Activated CD8-positive, alpha-beta T cell treated with anti-CD3 and anti-CD28 coated beads for 36 hours (primary cell): ENCODE data around the gene ALDH16A1. TPM values are rescaled to one million over a fixed set of nuclear protein-coding genes. Genes with fewer than 3 reads are reported as not detected.
"Not testable (repeated sequence)": the region's sequence is repeated elsewhere in the genome, so short reads cannot be mapped to it uniquely, and the experiment has no call there.

Experiments used
- ATAC-seq: fragments of 200-7000 bp; cut with Tn5 transposase; one replicate; pipeline ENCODE4 v1.10.0; 2021; ENCODE audit warnings: mild to moderate bottlenecking, moderate library complexity
- CTCF ChIA-PET: fragments of 350-600 bp; sonication (Branson Sonifier 250); formaldehyde crosslinking; loops from one replicate; lab custom pipeline; 2021; ENCODE audit warnings: antibody characterized with exemption; lab: Charles Lee
- POLR2A ChIA-PET: fragments of 350-600 bp; sonication (Branson Sonifier 250); formaldehyde crosslinking; loops from one replicate; lab custom pipeline; 2021; ENCODE audit warnings: antibody characterized with exemption; lab: Charles Lee
- DNase-seq: peaks from one replicate; pipeline ENCODE4 v3.0.0-alpha.2; 2020
- H3K27ac Mint-ChIP-seq: one replicate; pipeline ENCODE4 v1.8.0; 2021; ENCODE audit warnings: mild to moderate bottlenecking, mixed read lengths
- H3K27me3 Mint-ChIP-seq: one replicate; pipeline ENCODE4 v1.8.0; 2021; ENCODE audit warnings: mixed read lengths
- H3K36me3 Mint-ChIP-seq: one replicate; pipeline ENCODE4 v1.8.0; 2021; ENCODE audit warnings: low read depth, mixed read lengths
- H3K4me1 Mint-ChIP-seq: one replicate; pipeline ENCODE4 v1.8.0; 2021; ENCODE audit warnings: low read depth, mixed read lengths
- H3K4me3 Mint-ChIP-seq: one replicate; pipeline ENCODE4 v1.8.0; 2021; ENCODE audit warnings: mild to moderate bottlenecking, moderate library complexity, mixed read lengths
- H3K9me3 Mint-ChIP-seq: one replicate; pipeline ENCODE4 v1.8.0; 2021; ENCODE audit warnings: mixed read lengths
- CTCF ChIP-seq: fragments of 200-600 bp; IDR thresholded peaks from one replicate; pipeline ENCODE4 v1.8.0; 2022; ENCODE audit warnings: antibody characterized with exemption, mild to moderate bottlenecking
- intact Hi-C: fragments of 100-400 bp; cut with micrococcal nuclease; formaldehyde crosslinking; loops from one replicate; pipeline ENCODE4 v1.10.0; 2022
- total RNA-seq, 2 experiments: library from RNA; stranded (reverse); gene quantifications; one replicate each; pipeline ENCODE4 v1.2.3, GENCODE V29; 2021

Gene ALDH16A1
- total RNA-seq, 2 experiments from 2014 or later: 24.6 to 24.8 TPM

GRCh38 chr19:49468746-49469447 is 15.9 kb downstream of the ALDH16A1 start:
- peaks cover 41% of the 10 kb centered on the region for H3K4me1 Mint-ChIP-seq
- CTCF ChIA-PET: interaction anchor here (1.8 to 5.3 kb wide), 4 partner anchors 14 to 137 kb away, joined by 6 to 27 read pairs (median 18); partner anchors contain the start of genes ALDH16A1 and PIH1D1
- DNase-seq: peak; percentile 89

GRCh38 chr19:49469828-49470614 is 17.0 kb downstream of the ALDH16A1 start:
- H3K4me3 Mint-ChIP-seq: peak overlapping the region; percentile 35
- peak; percentile 72 for TF ChIP-seq CTCF
- ChIA-PET CTCF (interaction anchor here (0.6 to 5.3 kb wide), 18 partner anchors 12 to 529 kb away, joined by 3 to 27 read pairs (median 4); partner anchors contain the start of genes ALDH16A1 and PIH1D1), POLR2A (interaction anchor here (0.8 to 6.3 kb wide), 9 partner anchors 16 to 127 kb away, joined by 3 to 63 read pairs (median 3); partner anchors contain the start of genes ALDH16A1, RPL13A and RPS11)
- H3K36me3 Mint-ChIP-seq: peaks cover 6% of the 10 kb centered on the region
- no peaks in the 10 kb centered on the region for H3K27me3 Mint-ChIP-seq
- ATAC-seq: peak; percentile 70
- H3K27ac Mint-ChIP-seq: peak overlapping the region; percentile 88
- H3K9me3 Mint-ChIP-seq: no peaks in the 10 kb centered on the region
- DNase-seq: peak; percentile 94
- H3K4me1 Mint-ChIP-seq: peaks cover 41% of the 10 kb centered on the region
- intact Hi-C loops: no loop called here

More at GRCh38 chr19:49468746-49469447, 15.9 kb downstream of the ALDH16A1 start:
- peaks cover 11% of the 10 kb centered on the region for H3K36me3 Mint-ChIP-seq
- H3K27ac Mint-ChIP-seq: peak overlapping the region; percentile 95
- intact Hi-C loops: no loop called here
- no peak for TF ChIP-seq CTCF
- peak; percentile 60 for ATAC-seq
- POLR2A ChIA-PET: interaction anchor here (1.2 to 6.3 kb wide), 3 partner anchors 15 to 27 kb away, joined by 3 to 63 read pairs (median 13); partner anchors contain the start of genes ALDH16A1, RPL13A and RPS11
- no peaks in the 10 kb centered on the region for H3K9me3 Mint-ChIP-seq
- peak overlapping the region; percentile 24 for H3K4me3 Mint-ChIP-seq
- no peaks in the 10 kb centered on the region for H3K27me3 Mint-ChIP-seq

GRCh38 chr19:49470615-49470978 is 17.6 kb downstream of the ALDH16A1 start:
- ChIA-PET CTCF (interaction anchor here (0.6 to 5.3 kb wide), 16 partner anchors 15 to 530 kb away, joined by 3 to 27 read pairs (median 4); partner anchors contain the start of genes ALDH16A1 and PIH1D1), POLR2A (interaction anchor here (0.8 to 6.3 kb wide), 7 partner anchors 15 to 79 kb away, joined by 3 to 63 read pairs (median 3); partner anchors contain the start of genes ALDH16A1 and RPL13A)
- no peak for DNase-seq
- Mint-ChIP-seq H3K27me3 (no peaks in the 10 kb centered on the region), H3K4me3 (peak overlapping the region; percentile 35), H3K4me1 (peaks cover 41% of the 10 kb centered on the region), H3K9me3 (no peaks in the 10 kb centered on the region), H3K36me3 (peaks cover 6% of the 10 kb centered on the region), H3K27ac (peak overlapping the region; percentile 88)
- intact Hi-C loops: no loop called here
- ATAC-seq: no peak
- TF ChIP-seq CTCF: no peak

DNA sequence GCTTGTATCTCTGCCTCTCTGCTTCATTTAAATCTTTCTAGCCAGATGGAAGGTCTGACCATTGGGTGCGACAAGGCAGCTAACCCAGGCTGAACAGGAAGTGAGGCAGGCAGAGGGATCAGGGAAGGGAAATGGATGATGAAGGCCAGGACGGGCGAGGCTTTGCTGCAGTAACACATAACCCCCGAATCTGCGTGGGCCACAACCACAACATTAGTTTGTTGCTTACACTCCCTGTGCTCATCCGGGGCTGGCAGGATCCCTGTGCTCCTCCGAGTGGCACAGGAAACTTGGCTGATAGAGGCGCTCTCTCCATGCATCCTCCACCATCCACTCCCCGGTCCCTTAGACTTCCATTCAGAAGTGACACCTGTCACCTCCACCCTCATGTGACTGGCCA is 19.9 kb downstream of the ALDH16A1 start:
- H3K36me3 Mint-ChIP-seq: peaks cover 17% of the 10 kb centered on the region
- ChIA-PET POLR2A (interaction anchor here (0.7 to 6.3 kb wide), 10 partner anchors 12 to 84 kb away, joined by 3 to 63 read pairs (median 5); partner anchors contain the start of genes ALDH16A1, PIH1D1 and RPL13A), CTCF (interaction anchor here (0.9 to 5.3 kb wide), 16 partner anchors 10 to 247 kb away, joined by 3 to 33 read pairs (median 6); partner anchors contain the start of genes ALDH16A1, PIH1D1 and RCN3)
- H3K4me3 Mint-ChIP-seq: peak overlapping the region; percentile 89
- no peaks in the 10 kb centered on the region for H3K27me3 Mint-ChIP-seq
- TF ChIP-seq CTCF: no peak
- H3K9me3 Mint-ChIP-seq: no peaks in the 10 kb centered on the region
- H3K27ac Mint-ChIP-seq: peak overlapping the region; percentile 92
- intact Hi-C loops: no loop called here
- peaks cover 50% of the 10 kb centered on the region for H3K4me1 Mint-ChIP-seq
- no peak for ATAC-seq
- DNase-seq: peak; percentile 48

GRCh38 chr19:49473501-49473867 is 20.5 kb downstream of the ALDH16A1 start:
- ATAC-seq, intact Hi-C loops, H3K9me3 Mint-ChIP-seq, H3K27me3 Mint-ChIP-seq: not testable (repeated sequence)
- H3K4me3 Mint-ChIP-seq: peak overlapping the region; percentile 89
- peak; percentile 48 for DNase-seq
- CTCF ChIA-PET: interaction anchor here (0.7 to 5.3 kb wide), 16 partner anchors 10 to 248 kb away, joined by 3 to 33 read pairs (median 6); partner anchors contain the start of genes ALDH16A1, PIH1D1 and RCN3
- POLR2A ChIA-PET: interaction anchor here (0.7 to 6.3 kb wide), 9 partner anchors 11 to 84 kb away, joined by 3 to 63 read pairs (median 5); partner anchors contain the start of genes ALDH16A1, PIH1D1 and RPL13A
- H3K36me3 Mint-ChIP-seq: peaks cover 19% of the 10 kb centered on the region
- H3K4me1 Mint-ChIP-seq: peaks cover 48% of the 10 kb centered on the region
- H3K27ac Mint-ChIP-seq: peak overlapping the region; percentile 92
